ENCODE results near the gene CAMK2G. TPM values are rescaled to one million over a fixed set of nuclear protein-coding genes. Genes with fewer than 3 reads are reported as not detected.

CAMK2G gene
- total and polyA plus RNA-seq, 4 donors, result 6.8 to 18.3 (median 9.9) TPM

DNA sequence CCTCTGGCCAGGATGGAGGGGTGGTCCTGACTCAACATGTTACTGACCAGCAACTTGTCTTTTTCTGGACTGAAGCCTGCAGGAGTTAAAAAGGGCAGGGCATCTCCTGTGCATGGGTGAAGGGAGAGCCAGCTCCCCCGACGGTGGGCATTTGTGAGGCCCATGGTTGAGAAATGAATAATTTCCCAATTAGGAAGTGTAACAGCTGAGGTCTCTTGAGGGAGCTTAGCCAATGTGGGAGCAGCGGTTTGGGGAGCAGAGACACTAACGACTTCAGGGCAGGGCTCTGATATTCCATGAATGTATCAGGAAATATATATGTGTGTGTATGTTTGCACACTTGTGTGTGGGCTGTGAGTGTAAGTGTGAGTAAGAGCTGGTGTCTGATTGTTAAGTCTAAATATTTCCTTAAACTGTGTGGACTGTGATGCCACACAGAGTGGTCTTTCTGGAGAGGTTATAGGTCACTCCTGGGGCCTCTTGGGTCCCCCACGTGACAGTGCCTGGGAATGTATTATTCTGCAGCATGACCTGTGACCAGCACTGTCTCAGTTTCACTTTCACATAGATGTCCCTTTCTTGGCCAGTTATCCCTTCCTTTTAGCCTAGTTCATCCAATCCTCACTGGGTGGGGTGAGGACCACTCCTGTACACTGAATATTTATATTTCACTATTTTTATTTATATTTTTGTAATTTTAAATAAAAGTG, 42.6 kb upstream of the CAMK2G start:
- no peak overlapping the region for H3K9ac ChIP-seq (ENCODE audit: low read depth in 1 of 2, low read length in 2 of 2)
- H3K27ac ChIP-seq (ENCODE audit: low read depth in 1 of 2, low read length in 2 of 2), result peak overlapping the region in 1 of 2 donors; percentile 25
- no peak overlapping the region for H3K4me3 ChIP-seq (ENCODE audit: low read depth in 1 of 3, low read length in 3 of 3)
- H3K27me3 ChIP-seq (ENCODE audit: control insufficient read depth in 4 of 4, insufficient read depth in 4 of 4, low read length in 3 of 4), result no peaks in the 10 kb centered on the region
- DNase-seq (ENCODE audit: low spot score), result no peak
- H3K36me3 ChIP-seq (ENCODE audit: control insufficient read depth in 4 of 4, insufficient read depth in 3 of 4, low read depth in 1 of 4, low read length in 3 of 4), result no peaks in the 10 kb centered on the region
- TF ChIP-seq NR2F2 (IDR thresholded peaks at IDR 0.05) (peak; percentile 76), GABPA (IDR thresholded peaks at IDR 0.05 in 1 of 2, conservative IDR thresholded peaks at IDR 0.05 in 1 of 2) (no peak)
- H3K4me1 ChIP-seq (ENCODE audit: control insufficient read depth in 4 of 4, insufficient read depth in 4 of 4, low read length in 3 of 4), result peaks cover 0 to 4% (median under 1%) of the 10 kb centered on the region in 4 donors
- H3K9me3 ChIP-seq (ENCODE audit: control insufficient read depth in 4 of 4, low read length in 3 of 4), result peaks cover 0 to 3% (median under 1%) of the 10 kb centered on the region in 4 donors
- 61% methylated on average over 5 of the region's 5 CpGs for WGBS

DNA sequence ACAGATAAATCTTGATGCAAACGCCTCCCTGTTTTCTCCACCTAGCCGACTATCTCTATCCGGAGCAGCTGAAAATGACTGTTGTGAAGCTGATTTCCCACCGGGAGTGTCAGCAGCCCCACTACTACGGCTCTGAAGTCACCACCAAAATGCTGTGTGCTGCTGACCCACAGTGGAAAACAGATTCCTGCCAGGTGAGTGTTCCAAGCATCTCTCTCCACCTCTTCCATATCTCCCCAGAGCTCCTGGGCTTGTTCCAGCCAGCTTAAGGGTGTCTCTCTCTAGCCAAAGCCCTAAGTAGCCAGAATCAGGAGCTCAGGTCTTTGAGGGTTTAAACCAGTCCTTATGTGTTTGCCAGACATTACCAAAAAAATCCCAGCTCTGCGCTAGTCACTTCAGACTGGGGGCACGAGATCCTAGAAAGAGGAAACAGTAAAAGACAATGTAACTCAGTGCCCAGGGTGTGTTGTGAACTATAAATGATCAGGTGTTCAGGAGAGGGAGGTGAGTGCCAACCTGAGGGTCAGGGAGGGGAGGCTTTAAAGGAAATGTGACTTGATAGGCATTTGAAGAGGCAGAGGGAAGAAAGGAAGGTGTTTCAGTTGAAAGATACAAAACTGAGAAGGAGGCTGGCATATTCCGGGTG, 41.0 kb upstream of the CAMK2G start:
- Histone ChIP-seq H3K9me3 (ENCODE audit: control insufficient read depth in 4 of 4, low read length in 3 of 4) (peaks cover 0 to 3% (median under 1%) of the 10 kb centered on the region in 4 donors), H3K27ac (ENCODE audit: low read depth in 1 of 2, low read length in 2 of 2) (no peak overlapping the region), H3K4me1 (ENCODE audit: control insufficient read depth in 4 of 4, insufficient read depth in 4 of 4, low read length in 3 of 4) (peaks cover 4 to 16% (median 11%) of the 10 kb centered on the region in 4 donors), H3K9ac (ENCODE audit: low read depth in 1 of 2, low read length in 2 of 2) (no peak overlapping the region), H3K4me3 (ENCODE audit: low read depth in 1 of 3, low read length in 3 of 3) (no peak overlapping the region), H3K27me3 (ENCODE audit: control insufficient read depth in 4 of 4, insufficient read depth in 4 of 4, low read length in 3 of 4) (no peaks in the 10 kb centered on the region), H3K36me3 (ENCODE audit: control insufficient read depth in 4 of 4, insufficient read depth in 3 of 4, low read depth in 1 of 4, low read length in 3 of 4) (no peaks in the 10 kb centered on the region)
- DNase-seq (ENCODE audit: low spot score), result no peak
- TF ChIP-seq, protein P1, sequence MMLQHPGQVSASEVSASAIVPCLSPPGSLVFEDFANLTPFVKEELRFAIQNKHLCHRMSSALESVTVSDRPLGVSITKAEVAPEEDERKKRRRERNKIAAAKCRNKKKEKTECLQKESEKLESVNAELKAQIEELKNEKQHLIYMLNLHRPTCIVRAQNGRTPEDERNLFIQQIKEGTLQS (IDR thresholded peaks at IDR 0.05), result no peak
- TF ChIP-seq, protein P2, sequence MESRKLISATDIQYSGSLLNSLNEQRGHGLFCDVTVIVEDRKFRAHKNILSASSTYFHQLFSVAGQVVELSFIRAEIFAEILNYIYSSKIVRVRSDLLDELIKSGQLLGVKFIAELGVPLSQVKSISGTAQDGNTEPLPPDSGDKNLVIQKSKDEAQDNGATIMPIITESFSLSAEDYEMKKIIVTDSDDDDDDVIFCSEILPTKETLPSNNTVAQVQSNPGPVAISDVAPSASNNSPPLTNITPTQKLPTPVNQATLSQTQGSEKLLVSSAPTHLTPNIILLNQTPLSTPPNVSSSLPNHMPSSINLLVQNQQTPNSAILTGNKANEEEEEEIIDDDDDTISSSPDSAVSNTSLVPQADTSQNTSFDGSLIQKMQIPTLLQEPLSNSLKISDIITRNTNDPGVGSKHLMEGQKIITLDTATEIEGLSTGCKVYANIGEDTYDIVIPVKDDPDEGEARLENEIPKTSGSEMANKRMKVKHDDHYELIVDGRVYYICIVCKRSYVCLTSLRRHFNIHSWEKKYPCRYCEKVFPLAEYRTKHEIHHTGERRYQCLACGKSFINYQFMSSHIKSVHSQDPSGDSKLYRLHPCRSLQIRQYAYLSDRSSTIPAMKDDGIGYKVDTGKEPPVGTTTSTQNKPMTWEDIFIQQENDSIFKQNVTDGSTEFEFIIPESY (IDR thresholded peaks at IDR 0.05), result no peak
- TF ChIP-seq, protein P3, sequence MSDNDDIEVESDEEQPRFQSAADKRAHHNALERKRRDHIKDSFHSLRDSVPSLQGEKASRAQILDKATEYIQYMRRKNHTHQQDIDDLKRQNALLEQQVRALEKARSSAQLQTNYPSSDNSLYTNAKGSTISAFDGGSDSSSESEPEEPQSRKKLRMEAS (IDR thresholded peaks at IDR 0.05), result no peak
- TF ChIP-seq, protein P4, sequence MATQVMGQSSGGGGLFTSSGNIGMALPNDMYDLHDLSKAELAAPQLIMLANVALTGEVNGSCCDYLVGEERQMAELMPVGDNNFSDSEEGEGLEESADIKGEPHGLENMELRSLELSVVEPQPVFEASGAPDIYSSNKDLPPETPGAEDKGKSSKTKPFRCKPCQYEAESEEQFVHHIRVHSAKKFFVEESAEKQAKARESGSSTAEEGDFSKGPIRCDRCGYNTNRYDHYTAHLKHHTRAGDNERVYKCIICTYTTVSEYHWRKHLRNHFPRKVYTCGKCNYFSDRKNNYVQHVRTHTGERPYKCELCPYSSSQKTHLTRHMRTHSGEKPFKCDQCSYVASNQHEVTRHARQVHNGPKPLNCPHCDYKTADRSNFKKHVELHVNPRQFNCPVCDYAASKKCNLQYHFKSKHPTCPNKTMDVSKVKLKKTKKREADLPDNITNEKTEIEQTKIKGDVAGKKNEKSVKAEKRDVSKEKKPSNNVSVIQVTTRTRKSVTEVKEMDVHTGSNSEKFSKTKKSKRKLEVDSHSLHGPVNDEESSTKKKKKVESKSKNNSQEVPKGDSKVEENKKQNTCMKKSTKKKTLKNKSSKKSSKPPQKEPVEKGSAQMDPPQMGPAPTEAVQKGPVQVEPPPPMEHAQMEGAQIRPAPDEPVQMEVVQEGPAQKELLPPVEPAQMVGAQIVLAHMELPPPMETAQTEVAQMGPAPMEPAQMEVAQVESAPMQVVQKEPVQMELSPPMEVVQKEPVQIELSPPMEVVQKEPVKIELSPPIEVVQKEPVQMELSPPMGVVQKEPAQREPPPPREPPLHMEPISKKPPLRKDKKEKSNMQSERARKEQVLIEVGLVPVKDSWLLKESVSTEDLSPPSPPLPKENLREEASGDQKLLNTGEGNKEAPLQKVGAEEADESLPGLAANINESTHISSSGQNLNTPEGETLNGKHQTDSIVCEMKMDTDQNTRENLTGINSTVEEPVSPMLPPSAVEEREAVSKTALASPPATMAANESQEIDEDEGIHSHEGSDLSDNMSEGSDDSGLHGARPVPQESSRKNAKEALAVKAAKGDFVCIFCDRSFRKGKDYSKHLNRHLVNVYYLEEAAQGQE (IDR thresholded peaks at IDR 0.05), result no peak
- TF ChIP-seq HNF4A (conservative IDR thresholded peaks at IDR 0.05) (no peak), JUND (IDR thresholded peaks at IDR 0.05) (no peak), GABPA (IDR thresholded peaks at IDR 0.05 in 1 of 2, conservative IDR thresholded peaks at IDR 0.05 in 1 of 2) (no peak), TAF1 (conservative IDR thresholded peaks at IDR 0.05) (no peak), EGR1 (IDR thresholded peaks at IDR 0.05; ENCODE audit: low read depth in 2 of 2) (no peak), FOXA2 (IDR thresholded peaks at IDR 0.05) (no peak), YY1 (IDR thresholded peaks at IDR 0.05) (no peak), FOXA1 (IDR thresholded peaks at IDR 0.05) (no peak), SP1 (IDR thresholded peaks at IDR 0.05) (no peak), NR2F2 (IDR thresholded peaks at IDR 0.05) (no peak), HNF4G (IDR thresholded peaks at IDR 0.05) (no peak), RAD21 (IDR thresholded peaks at IDR 0.05) (no peak)
- TF ChIP-seq, protein P5, sequence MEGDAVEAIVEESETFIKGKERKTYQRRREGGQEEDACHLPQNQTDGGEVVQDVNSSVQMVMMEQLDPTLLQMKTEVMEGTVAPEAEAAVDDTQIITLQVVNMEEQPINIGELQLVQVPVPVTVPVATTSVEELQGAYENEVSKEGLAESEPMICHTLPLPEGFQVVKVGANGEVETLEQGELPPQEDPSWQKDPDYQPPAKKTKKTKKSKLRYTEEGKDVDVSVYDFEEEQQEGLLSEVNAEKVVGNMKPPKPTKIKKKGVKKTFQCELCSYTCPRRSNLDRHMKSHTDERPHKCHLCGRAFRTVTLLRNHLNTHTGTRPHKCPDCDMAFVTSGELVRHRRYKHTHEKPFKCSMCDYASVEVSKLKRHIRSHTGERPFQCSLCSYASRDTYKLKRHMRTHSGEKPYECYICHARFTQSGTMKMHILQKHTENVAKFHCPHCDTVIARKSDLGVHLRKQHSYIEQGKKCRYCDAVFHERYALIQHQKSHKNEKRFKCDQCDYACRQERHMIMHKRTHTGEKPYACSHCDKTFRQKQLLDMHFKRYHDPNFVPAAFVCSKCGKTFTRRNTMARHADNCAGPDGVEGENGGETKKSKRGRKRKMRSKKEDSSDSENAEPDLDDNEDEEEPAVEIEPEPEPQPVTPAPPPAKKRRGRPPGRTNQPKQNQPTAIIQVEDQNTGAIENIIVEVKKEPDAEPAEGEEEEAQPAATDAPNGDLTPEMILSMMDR (IDR thresholded peaks at IDR 0.05; ENCODE audit: low read depth, low read length, missing input control), result no peak
- 77% methylated on average over 8 of the region's 8 CpGs for WGBS
